GM21717 (cell line): ENCODE measurements around the gene GNAT2.

Experiments used
- ATAC-seq: cut with Tn5 transposase; IDR thresholded peaks from one replicate; pipeline ENCODE4 v1.9.1; 2021; ENCODE audit warnings: mild to moderate bottlenecking, moderate library complexity; ENCODE audit not compliant: unreplicated experiment

GNAT2 gene

GRCh38 chr1:109613361-109614147, 5.9 kb downstream of the GNAT2 start:
- ATAC-seq, result no peak

GRCh38 chr1:109611308-109611990, 8.0 kb downstream of the GNAT2 start:
- ATAC-seq, result no peak

DNA sequence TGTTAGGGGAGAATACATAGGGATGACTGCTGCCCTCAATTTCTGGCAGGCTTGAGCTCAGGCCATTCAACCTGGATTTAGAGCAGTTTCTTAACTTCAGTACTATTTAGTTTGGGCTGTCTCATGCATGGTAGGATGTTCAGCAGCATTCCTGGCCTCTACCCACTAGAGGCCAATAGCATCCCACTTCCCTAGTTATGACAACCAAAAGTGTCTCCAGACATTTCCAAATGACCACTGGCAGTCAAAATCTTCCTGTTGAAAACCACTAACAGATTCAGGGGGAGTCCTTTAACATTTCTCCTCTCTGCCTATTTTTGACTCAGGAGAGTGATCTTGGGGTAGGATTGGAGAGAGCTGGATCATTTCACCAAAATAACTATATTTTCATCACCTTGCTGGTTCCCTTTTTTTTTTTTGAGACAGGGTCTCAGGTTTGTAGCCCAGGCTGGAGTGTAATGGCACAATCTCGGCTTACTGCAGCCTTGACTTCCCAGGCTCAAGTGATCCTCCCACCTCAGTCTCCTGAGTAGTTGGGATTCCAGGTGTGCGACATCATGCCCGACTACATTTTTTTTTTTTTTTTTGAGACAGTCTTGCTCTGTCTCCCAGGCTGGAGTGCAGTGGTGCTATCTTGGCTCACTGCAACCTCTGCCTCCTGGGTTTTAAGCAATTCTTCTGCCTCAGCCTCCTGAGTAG, 8.7 kb downstream of the GNAT2 start:
- no peak for ATAC-seq

DNA sequence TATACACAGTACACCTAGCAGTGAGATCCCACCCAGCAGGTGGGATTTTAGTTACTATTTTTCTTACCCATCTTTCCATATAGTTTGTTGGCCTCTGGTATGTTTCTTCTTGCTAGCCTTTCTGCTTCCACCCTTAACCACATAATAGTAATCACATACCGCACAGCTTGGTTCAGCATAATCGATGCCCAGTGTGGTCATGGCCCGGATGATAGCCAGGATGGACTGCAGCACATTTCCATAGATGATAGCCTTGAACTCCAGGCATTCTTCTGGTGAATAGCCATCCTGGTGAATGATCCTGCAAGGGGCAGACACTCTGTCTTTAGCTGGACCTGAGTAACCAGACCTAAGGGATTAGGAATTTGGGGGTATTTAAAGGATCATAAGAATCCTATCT, 9.5 kb downstream of the GNAT2 start:
- ATAC-seq, result no peak

- no peak for ATAC-seq
Measured at GRCh38 chr1:109605381-109605780, 14.0 kb downstream of the GNAT2 start.

- ATAC-seq, result no peak
Measured at GRCh38 chr1:109603229-109603628, 16.2 kb downstream of the GNAT2 start.

DNA sequence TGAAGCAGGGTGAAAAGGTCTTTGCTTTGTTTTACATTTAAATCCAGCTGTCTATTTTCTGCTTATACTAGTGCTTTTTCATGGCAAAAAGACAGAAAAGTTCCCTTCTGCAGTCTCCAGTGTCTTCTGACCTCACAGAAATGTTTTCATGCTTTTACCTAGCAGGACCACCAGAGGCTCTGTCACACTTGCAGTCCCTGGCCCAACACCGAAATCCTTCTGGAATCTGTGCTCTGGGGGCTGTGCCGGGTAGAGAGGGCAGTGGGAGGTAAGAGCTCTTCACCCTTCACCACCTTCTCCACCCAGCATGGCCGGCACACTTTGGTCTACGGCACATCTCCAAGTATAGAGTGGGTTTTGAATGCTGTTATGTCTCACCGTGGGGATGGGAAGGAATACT, 20.8 kb downstream of the GNAT2 start:
- ATAC-seq, result no peak

DNA sequence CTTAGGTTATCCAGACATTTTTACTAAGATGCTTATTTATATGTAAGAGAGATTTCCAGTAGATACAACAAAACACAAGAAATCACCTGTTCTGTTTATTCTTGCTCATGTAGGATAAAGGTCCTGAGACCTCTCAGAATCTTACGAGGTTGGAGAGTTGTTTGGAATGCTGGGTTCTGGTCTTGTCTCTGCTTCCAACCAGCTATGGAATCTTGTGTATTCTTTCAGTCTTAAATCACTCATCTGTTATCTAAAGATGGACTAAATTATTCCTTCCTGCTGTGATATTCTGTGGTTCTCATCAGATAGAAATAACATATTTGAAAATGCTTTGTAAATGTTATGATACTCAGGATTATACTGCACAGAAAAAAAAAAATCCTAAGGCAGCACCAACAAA, 21.3 kb downstream of the GNAT2 start:
- ATAC-seq, result no peak

- ATAC-seq, result no peak
Measured at GRCh38 chr1:109595531-109595930, 23.9 kb downstream of the GNAT2 start.

DNA sequence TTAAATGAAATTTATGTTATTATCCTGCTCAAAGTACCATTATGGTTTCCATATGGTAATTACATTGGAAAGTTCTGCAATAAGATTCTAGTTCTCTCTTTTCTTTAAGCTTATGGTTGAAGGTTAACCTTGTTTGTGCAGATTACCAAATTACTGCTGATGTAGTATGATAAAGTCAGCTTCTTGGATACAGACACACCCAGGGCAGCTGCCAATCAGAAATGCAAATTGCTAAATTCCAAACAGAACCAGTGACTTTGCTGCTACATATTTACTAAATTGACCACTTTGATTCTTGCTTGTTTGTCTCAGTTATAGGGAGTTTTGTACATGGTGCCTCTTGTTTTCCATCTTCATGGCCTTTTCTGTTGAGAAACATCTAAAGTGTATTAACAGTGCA, 26.5 kb downstream of the GNAT2 start:
- no peak for ATAC-seq

GRCh38 chr1:109589679-109590078, 29.7 kb downstream of the GNAT2 start:
- ATAC-seq, result no peak

GRCh38 chr1:109589177-109589576, 30.2 kb downstream of the GNAT2 start:
- ATAC-seq, result no peak

- ATAC-seq, result no peak
Measured at GRCh38 chr1:109586055-109586454, 33.4 kb downstream of the GNAT2 start.

- no peak for ATAC-seq
Measured at GRCh38 chr1:109584766-109585165, 34.6 kb downstream of the GNAT2 start.

DNA sequence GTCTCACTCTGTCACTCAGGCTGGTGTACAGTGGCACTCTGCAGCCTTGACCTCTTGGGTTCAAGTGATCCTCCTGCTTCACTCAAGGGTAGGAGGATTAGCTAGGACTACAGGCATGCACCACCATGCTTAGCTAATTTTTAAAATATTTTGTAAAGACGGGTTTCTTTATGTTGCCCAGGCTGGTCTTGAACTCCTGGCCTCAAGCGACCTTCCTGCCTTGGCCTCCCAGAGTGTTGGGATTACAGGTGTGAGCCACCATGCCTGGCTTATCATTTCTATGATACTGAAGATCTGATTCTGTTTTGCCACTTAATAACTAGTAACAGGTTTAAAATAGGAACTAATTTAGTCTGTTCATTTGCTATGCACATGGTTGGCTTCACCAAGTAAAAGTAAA, 37.4 kb downstream of the GNAT2 start:
- ATAC-seq, result no peak

GRCh38 chr1:109579491-109579890, 39.9 kb downstream of the GNAT2 start:
- ATAC-seq, result no peak

- ATAC-seq, result no peak
Measured at GRCh38 chr1:109578947-109579443, 40.4 kb downstream of the GNAT2 start.

GRCh38 chr1:109573785-109574184, 45.6 kb downstream of the GNAT2 start:
- ATAC-seq, result no peak

DNA sequence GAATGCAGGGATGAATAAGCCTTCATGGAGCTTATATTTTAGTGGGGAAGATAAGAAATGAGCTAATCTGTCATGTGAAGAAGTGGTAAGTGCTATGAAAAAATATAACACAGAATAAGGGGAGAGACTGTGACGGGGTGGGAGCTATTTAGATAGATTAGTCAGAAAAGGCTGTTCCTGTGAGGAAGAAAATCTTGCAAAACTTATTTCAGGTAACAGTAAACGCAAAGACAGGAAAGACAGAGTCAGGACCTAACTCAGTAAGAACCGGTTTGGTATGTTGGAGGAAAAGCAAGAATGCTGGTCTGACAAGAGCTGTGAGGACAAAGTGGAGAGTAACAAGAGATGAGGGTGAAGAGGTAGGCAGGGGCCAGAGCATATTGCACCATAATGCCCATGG, 49.0 kb downstream of the GNAT2 start:
- no peak for ATAC-seq

DNA sequence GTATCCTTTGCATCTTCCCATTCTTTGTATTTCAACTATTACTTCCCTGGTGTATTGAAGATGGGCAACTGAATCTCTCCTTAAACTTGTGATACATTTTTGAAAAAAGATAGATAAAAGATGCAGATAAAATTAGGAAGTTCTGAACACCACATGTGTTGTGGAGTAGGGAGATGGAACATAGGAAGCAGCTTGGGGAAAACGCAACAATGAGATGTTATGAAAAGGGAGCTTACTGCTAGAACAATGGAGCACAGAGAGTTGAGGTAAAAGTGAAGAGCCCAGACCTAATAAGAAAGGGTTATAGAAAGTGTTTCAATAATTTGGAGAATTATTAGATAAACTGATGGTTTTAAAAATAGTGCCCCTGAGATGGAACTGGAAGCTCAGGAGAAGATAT, 50.1 kb downstream of the GNAT2 start:
- ATAC-seq, result no peak

- ATAC-seq, result no peak
Measured at GRCh38 chr1:109567877-109568672, 51.3 kb downstream of the GNAT2 start.
